GM19238 (cell line): Measurements from ENCODE around the gene RDH16.
"Not testable (repeated sequence)": the region's sequence is repeated elsewhere in the genome, so short reads cannot be mapped to it uniquely, and the experiment has no call there.

Experiments
- DNase-seq: peaks from one replicate; pipeline ENCODE4 v3.0.0; 2011; ENCODE audit warnings: low spot score; ENCODE audit not compliant: insufficient read length

The RDH16 gene

GRCh38 chr12:56954057-56954957 lies 3.1 kb downstream of the RDH16 start:
- no peak for DNase-seq

- DNase-seq, result no peak
These were observed 4.1 kb downstream of the RDH16 start for GRCh38 chr12:56953314-56953713.

GRCh38 chr12:56951582-56952339 lies 5.6 kb downstream of the RDH16 start:
- no peak for DNase-seq

GRCh38 chr12:56948881-56949280 lies 8.5 kb downstream of the RDH16 start:
- DNase-seq, result no peak

GRCh38 chr12:56948457-56948777 lies 9.0 kb downstream of the RDH16 start:
- no peak for DNase-seq

- DNase-seq, result no peak
These were observed 9.6 kb downstream of the RDH16 start for GRCh38 chr12:56947633-56948456.

- no peak for DNase-seq
These were observed 13.5 kb downstream of the RDH16 start for GRCh38 chr12:56943878-56944277.

- DNase-seq, result not testable (repeated sequence)
These were observed 14.0 kb downstream of the RDH16 start for GRCh38 chr12:56943374-56943773.

- DNase-seq, result no peak
These were observed 15.9 kb downstream of the RDH16 start for GRCh38 chr12:56941299-56942017.

GRCh38 chr12:56940942-56941298 lies 16.5 kb downstream of the RDH16 start:
- not testable (repeated sequence) for DNase-seq

GRCh38 chr12:56935752-56936151 lies 21.7 kb downstream of the RDH16 start:
- DNase-seq, result no peak

GRCh38 chr12:56935157-56935556 lies 22.3 kb downstream of the RDH16 start:
- no peak for DNase-seq

GRCh38 chr12:56933826-56934625 lies 23.4 kb downstream of the RDH16 start, which contains the start of gene SDR9C7:
SDR9C7 (minus strand) TSS chr12:56934408; CDS start chr12:56934261, 147 bp downstream.
- no peak for DNase-seq

- no peak for DNase-seq
These were observed 24.5 kb downstream of the RDH16 start for GRCh38 chr12:56932867-56933266.

- no peak for DNase-seq
These were observed 25.3 kb downstream of the RDH16 start for GRCh38 chr12:56932146-56932545.

- no peak for DNase-seq
These were observed 25.9 kb downstream of the RDH16 start for GRCh38 chr12:56931474-56931978.

GRCh38 chr12:56930241-56930640 lies 27.2 kb downstream of the RDH16 start:
- no peak for DNase-seq

GRCh38 chr12:56929780-56930179 lies 27.6 kb downstream of the RDH16 start:
- no peak for DNase-seq

- no peak for DNase-seq
These were observed 29.1 kb downstream of the RDH16 start for GRCh38 chr12:56928262-56928661.

GRCh38 chr12:56927281-56927680 lies 30.1 kb downstream of the RDH16 start:
- DNase-seq, result no peak
